ENCODE data around the gene SLC2A9.

- TF ChIP-seq POLR2A (IDR thresholded peaks at IDR 0.05) (no peak), POLR2AphosphoS5 (IDR thresholded peaks at IDR 0.05) (no peak), EP300 (IDR thresholded peaks at IDR 0.05) (no peak)
- TF ChIP-seq, protein P1, sequence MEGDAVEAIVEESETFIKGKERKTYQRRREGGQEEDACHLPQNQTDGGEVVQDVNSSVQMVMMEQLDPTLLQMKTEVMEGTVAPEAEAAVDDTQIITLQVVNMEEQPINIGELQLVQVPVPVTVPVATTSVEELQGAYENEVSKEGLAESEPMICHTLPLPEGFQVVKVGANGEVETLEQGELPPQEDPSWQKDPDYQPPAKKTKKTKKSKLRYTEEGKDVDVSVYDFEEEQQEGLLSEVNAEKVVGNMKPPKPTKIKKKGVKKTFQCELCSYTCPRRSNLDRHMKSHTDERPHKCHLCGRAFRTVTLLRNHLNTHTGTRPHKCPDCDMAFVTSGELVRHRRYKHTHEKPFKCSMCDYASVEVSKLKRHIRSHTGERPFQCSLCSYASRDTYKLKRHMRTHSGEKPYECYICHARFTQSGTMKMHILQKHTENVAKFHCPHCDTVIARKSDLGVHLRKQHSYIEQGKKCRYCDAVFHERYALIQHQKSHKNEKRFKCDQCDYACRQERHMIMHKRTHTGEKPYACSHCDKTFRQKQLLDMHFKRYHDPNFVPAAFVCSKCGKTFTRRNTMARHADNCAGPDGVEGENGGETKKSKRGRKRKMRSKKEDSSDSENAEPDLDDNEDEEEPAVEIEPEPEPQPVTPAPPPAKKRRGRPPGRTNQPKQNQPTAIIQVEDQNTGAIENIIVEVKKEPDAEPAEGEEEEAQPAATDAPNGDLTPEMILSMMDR (IDR thresholded peaks at IDR 0.05): no peak
Measured at GRCh38 chr4:10061650-10062415, 40.5 kb upstream of the SLC2A9 start.

Data from stomach (tissue), 4 donors.